ENCODE data around the gene BBS9.

DNA sequence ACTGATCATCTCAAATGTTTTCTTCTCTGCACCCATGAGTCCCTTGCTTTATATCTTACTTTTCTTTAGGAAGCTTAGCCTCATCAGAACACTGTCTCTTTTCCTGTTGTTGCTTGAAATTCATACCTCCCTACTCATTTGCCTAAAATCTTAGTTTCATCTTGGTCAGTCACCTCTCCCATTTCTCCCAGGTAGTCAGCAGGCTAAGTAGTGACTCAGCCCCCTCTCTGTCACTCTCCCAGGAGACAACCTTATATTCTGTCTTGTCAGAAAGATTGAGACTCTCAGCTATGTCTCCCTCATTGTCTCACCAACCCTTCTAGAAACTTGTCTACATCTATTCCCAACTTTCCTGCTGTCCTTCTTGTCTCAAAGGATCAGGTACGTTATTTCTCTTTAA is 280.9 kb downstream of the BBS9 start:
- no peak for TF ChIP-seq HNRNPH1 (optimal IDR thresholded peaks at IDR 0.05; ENCODE audit: low read depth, low read length)
- no peak for TF ChIP-seq E2F1 (CRISPR knock-in tag; IDR thresholded peaks at IDR 0.05)
- no peak for TF ChIP-seq PBX2 (CRISPR knock-in tag; IDR thresholded peaks at IDR 0.05; ENCODE audit: low read depth)
- no peak for TF ChIP-seq PBX2 (tag; conservative IDR thresholded peaks at IDR 0.05; ENCODE audit: low read depth)
- TF ChIP-seq ZNF668 (CRISPR knock-in tag; IDR thresholded peaks at IDR 0.05): no peak
- TF ChIP-seq, protein P1, sequence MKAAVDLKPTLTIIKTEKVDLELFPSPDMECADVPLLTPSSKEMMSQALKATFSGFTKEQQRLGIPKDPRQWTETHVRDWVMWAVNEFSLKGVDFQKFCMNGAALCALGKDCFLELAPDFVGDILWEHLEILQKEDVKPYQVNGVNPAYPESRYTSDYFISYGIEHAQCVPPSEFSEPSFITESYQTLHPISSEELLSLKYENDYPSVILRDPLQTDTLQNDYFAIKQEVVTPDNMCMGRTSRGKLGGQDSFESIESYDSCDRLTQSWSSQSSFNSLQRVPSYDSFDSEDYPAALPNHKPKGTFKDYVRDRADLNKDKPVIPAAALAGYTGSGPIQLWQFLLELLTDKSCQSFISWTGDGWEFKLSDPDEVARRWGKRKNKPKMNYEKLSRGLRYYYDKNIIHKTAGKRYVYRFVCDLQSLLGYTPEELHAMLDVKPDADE (conservative IDR thresholded peaks at IDR 0.05; ENCODE audit: control insufficient read depth, low read depth, low read length): no peak
- no peak for TF ChIP-seq GATA2 (CRISPR knock-in tag; IDR thresholded peaks at IDR 0.05)
- TF ChIP-seq, protein P2, sequence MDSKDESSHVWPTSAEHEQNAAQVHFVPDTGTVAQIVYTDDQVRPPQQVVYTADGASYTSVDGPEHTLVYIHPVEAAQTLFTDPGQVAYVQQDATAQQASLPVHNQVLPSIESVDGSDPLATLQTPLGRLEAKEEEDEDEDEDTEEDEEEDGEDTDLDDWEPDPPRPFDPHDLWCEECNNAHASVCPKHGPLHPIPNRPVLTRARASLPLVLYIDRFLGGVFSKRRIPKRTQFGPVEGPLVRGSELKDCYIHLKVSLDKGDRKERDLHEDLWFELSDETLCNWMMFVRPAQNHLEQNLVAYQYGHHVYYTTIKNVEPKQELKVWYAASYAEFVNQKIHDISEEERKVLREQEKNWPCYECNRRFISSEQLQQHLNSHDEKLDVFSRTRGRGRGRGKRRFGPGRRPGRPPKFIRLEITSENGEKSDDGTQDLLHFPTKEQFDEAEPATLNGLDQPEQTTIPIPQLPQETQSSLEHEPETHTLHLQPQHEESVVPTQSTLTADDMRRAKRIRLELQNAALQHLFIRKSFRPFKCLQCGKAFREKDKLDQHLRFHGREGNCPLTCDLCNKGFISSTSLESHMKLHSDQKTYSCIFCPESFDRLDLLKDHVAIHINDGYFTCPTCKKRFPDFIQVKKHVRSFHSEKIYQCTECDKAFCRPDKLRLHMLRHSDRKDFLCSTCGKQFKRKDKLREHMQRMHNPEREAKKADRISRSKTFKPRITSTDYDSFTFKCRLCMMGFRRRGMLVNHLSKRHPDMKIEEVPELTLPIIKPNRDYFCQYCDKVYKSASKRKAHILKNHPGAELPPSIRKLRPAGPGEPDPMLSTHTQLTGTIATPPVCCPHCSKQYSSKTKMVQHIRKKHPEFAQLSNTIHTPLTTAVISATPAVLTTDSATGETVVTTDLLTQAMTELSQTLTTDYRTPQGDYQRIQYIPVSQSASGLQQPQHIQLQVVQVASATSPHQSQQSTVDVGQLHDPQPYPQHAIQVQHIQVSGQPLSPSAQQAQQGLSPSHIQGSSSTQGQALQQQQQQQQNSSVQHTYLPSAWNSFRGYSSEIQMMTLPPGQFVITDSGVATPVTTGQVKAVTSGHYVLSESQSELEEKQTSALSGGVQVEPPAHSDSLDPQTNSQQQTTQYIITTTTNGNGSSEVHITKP (IDR thresholded peaks at IDR 0.05; ENCODE audit: partially characterized antibody): no peak
- TF ChIP-seq CBX1 (IDR thresholded peaks at IDR 0.05; ENCODE audit: low read depth): no peak
- TF ChIP-seq EP400 (IDR thresholded peaks at IDR 0.05): no peak
- TF ChIP-seq KLF16 (IDR thresholded peaks at IDR 0.05): no peak
- no peak for TF ChIP-seq MAX (CRISPR knock-in tag; IDR thresholded peaks at IDR 0.05)
- TF ChIP-seq BHLHE40 (IDR thresholded peaks at IDR 0.05; ENCODE audit: low read length): no peak

All from K562 (cell line).